Activated naive CD8-positive, alpha-beta T cell treated with anti-CD3 and anti-CD28 coated beads, Interleukin-2, amount 50 U/mL, for 24 hours (primary cell): Measurements from ENCODE around the gene ARHGAP26.

Experiments used
- ATAC-seq: fragments of 150-1000 bp; cut with Tn5 transposase; one replicate; pipeline ENCODE4 v1.10.0; 2021
- DNase-seq: peaks from one replicate; pipeline ENCODE4 v3.0.0; 2021
- H3K27ac Mint-ChIP-seq: one replicate; pipeline ENCODE4 v1.8.0; 2021; ENCODE audit warnings: mild to moderate bottlenecking, mixed read lengths
- H3K27me3 Mint-ChIP-seq: one replicate; pipeline ENCODE4 v1.8.0; 2021; ENCODE audit warnings: mixed read lengths
- H3K36me3 Mint-ChIP-seq: one replicate; pipeline ENCODE4 v1.8.0; 2021; ENCODE audit warnings: low read depth, mixed read lengths
- H3K4me1 Mint-ChIP-seq: one replicate; pipeline ENCODE4 v1.8.0; 2021; ENCODE audit warnings: mixed read lengths
- H3K4me3 Mint-ChIP-seq: one replicate; pipeline ENCODE4 v1.8.0; 2021; ENCODE audit warnings: mild to moderate bottlenecking, moderate library complexity, mixed read lengths
- H3K9me3 Mint-ChIP-seq: one replicate; pipeline ENCODE4 v1.8.0; 2021; ENCODE audit warnings: mixed read lengths

Gene ARHGAP26

DNA sequence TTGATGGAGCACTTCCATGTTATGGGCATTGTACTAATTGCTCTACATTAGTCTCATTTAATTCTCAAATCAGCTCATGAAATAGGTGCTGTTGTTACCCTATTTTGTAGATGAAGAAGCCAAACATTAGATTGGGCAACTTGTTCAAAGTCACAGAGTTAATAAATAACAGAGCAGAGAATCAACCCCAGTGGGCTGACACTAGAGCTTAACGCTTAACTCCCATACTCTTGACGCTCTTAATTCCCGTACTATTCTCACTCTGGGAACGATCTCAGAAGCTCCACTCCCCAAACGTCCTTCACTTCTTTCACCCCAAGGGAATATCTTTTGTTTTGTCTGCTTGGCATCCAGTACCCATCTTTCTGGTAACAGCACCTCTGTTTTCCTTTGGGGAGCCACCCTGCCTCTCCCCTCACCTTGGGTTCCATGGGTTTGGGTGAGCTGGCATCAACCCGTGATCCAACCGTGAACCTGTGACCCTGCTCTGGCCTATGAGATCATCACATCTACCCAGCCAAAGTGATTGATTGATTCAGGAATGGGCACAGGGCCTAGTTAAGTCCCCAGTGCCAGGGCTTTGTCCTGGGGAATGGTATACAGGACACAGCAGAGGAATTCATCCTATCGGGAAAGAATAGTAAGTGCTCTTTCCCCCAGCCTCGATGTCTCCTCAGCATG, 464.1 kb downstream of the ARHGAP26 start:
- no peak for ATAC-seq
- Mint-ChIP-seq H3K4me3 (no peak overlapping the region), H3K36me3 (no peaks in the 10 kb centered on the region), H3K4me1 (peaks cover 22% of the 10 kb centered on the region), H3K27ac (no peak overlapping the region), H3K27me3 (no peaks in the 10 kb centered on the region), H3K9me3 (no peaks in the 10 kb centered on the region)
- DNase-seq: no peak

DNA sequence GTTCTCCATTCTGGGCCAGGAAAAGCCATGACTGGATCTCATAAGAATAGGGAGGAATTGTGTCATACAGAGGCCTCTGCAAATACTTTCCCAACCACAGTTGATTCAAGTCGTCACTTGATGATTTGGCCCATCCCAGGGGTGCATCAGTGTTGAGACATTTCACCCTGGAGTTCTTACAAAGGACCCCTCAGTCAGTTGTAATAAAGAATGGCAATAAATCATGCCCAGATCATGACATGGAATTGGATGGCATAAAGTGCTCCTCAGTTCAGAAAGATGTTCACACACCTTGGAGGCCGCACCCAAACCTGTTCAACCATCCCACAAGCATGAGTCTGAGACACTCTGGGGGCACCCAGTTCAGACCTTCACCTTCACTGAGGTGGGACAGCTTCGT, 465.2 kb downstream of the ARHGAP26 start:
- DNase-seq: no peak
- H3K36me3 Mint-ChIP-seq: no peaks in the 10 kb centered on the region

DNA sequence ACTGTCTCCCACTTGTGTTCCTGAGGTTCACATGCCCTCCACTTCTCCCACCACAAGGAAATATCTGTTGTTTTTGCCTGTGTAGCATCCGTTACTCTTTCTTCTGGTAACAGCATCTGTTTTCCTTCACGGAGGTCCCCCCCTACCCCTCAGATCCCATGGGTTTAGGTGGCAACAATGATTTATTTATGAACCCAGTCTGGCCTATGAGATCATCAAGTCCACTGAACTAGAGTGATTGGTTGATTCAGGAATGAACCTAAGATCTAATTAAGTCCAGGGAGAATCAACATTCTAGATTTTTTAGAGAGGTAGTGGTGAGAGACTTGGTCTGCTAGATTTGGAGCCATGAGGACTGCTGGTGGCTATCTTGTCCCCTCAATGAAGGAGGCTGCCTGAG, 466.5 kb downstream of the ARHGAP26 start:
- no peak overlapping the region for H3K4me3 Mint-ChIP-seq
- DNase-seq: no peak
- H3K36me3 Mint-ChIP-seq: no peaks in the 10 kb centered on the region
- no peak for ATAC-seq
- peaks cover 3% of the 10 kb centered on the region for H3K4me1 Mint-ChIP-seq
- no peaks in the 10 kb centered on the region for H3K9me3 Mint-ChIP-seq
- no peak overlapping the region for H3K27ac Mint-ChIP-seq
- H3K27me3 Mint-ChIP-seq: no peaks in the 10 kb centered on the region

More for the DNA sequence above, 465.2 kb downstream of the ARHGAP26 start:
- no peaks in the 10 kb centered on the region for H3K9me3 Mint-ChIP-seq
- peaks cover 11% of the 10 kb centered on the region for H3K4me1 Mint-ChIP-seq
- no peak overlapping the region for H3K27ac Mint-ChIP-seq
- H3K4me3 Mint-ChIP-seq: no peak overlapping the region
- H3K27me3 Mint-ChIP-seq: no peaks in the 10 kb centered on the region
- ATAC-seq: no peak

DNA sequence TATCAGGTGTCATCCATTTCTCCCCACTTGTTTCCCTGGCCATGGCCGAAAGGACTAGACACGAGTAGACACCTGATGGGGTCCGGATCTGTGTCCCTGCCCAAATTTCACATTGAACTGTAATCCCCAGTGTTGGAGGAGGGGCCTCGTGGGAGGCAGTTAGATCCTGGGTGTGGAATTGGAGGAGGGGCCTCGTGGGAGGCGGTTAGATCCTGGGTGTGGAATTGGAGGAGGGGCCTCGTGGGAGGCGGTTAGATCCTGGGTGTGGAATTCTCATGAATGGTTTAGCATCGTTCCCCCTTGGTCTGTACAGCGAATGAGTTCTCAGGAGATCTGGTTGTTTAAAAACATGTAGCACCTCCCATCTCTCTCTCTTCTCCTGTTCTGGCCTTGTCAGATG, 467.5 kb downstream of the ARHGAP26 start:
- no peak overlapping the region for H3K27ac Mint-ChIP-seq
- ATAC-seq (no peak), DNase-seq (no peak)
- H3K9me3 Mint-ChIP-seq: no peaks in the 10 kb centered on the region
- H3K4me3 Mint-ChIP-seq: no peak overlapping the region
- no peaks in the 10 kb centered on the region for H3K27me3 Mint-ChIP-seq
- H3K36me3 Mint-ChIP-seq: no peaks in the 10 kb centered on the region
- H3K4me1 Mint-ChIP-seq: no peaks in the 10 kb centered on the region

DNA sequence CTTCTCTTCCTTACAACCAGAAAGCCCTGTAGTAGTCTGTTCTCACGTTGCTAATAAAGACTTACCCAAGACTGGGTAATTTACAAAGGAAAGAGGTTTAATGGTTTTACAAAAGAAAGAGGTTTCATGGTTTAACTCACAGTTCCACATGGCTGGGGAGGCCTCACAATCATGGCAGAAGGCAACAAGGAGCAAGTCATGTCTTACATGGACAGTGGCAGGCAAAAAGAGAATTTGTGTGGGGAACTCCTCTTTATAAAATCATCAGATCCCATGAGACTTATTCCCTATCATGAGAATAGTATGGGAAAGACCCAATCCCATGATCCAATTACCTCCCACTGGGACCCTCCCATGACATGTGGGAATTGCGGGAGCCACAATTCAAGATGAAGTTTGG, 468.4 kb downstream of the ARHGAP26 start:
- Mint-ChIP-seq H3K4me3 (no peak overlapping the region), H3K36me3 (no peaks in the 10 kb centered on the region), H3K27ac (no peak overlapping the region), H3K4me1 (no peaks in the 10 kb centered on the region), H3K9me3 (no peaks in the 10 kb centered on the region), H3K27me3 (no peaks in the 10 kb centered on the region)
- DNase-seq: no peak
- ATAC-seq: no peak

DNA sequence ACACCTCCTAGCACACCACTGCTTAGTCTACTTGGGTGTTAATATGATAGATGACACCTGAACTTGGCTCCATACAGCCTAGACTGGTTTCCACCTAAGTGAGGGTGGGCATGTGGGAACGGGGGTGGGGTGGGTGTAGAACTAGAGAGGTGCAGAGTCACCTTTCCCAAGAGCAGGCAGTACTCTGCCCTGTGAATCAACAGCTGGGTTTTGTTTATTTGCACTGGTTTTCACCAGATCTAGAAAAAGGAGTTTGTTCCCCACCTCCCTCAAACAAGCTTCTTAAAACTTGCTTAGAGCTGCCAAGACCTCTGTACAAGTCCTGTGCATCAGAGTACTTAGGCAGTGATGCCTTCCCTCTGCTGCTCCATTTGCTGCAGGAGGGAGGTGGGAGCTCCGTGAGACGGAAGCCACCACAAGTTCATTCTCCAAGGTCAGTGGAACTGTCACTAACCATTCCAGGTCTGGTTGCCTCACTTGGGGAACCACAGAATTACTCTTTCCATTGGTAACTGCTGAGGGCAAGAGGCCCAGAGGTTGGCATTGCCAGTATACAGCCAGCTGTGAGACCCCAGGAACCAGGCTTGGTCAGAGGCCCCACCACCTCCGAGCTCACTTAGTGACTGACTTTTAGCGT, 469.8 kb downstream of the ARHGAP26 start:
- Mint-ChIP-seq H3K4me3 (no peak overlapping the region), H3K4me1 (no peaks in the 10 kb centered on the region)

DNA sequence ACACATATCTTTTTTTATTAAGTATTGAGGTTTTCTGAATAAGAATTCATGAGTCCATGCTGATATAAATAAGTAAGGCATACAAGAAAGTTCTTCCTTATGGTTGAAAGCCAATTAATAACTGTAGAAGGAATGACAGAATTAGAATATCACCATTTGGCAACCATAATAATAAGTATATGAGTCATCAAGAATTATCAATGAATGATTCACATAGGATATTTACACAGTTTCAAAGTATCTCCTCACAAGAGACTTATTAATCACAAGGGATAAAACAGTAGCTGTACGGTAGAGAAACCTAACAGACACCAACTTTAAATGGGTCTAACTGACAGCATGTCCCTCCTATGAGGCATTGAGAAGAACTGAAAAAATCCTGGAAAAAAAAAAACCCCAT, 471.7 kb downstream of the ARHGAP26 start:
- Mint-ChIP-seq H3K36me3 (no peaks in the 10 kb centered on the region), H3K4me3 (no peak overlapping the region), H3K27ac (no peak overlapping the region), H3K27me3 (no peaks in the 10 kb centered on the region), H3K4me1 (peaks cover 2% of the 10 kb centered on the region), H3K9me3 (no peaks in the 10 kb centered on the region)
- ATAC-seq (no peak), DNase-seq (no peak)

More for the DNA sequence above, 469.8 kb downstream of the ARHGAP26 start:
- ATAC-seq: no peak
- Mint-ChIP-seq H3K27ac (no peak overlapping the region), H3K9me3 (no peaks in the 10 kb centered on the region), H3K36me3 (no peaks in the 10 kb centered on the region), H3K27me3 (no peaks in the 10 kb centered on the region)
- DNase-seq: no peak

DNA sequence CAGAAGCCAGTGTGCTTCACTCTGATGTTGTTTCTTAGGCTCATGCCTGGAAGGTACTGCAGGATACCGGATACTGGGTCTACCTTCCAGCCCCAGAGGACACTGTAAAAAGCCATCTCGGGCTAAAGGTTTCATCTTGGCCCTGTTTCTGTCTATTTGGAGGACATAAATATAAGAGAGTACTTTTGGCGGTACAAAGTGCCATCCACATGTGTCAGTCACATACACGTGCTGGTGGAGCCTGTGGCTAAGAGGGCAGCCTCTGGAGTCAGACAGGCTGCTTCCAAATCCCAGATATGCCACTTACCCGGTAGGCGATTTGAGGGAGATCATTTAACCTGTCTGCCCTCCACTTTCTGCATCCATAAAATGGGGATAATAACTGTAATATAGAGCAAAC, 472.9 kb downstream of the ARHGAP26 start:
- Mint-ChIP-seq H3K4me3 (no peak overlapping the region), H3K36me3 (no peaks in the 10 kb centered on the region), H3K9me3 (peaks cover 6% of the 10 kb centered on the region), H3K27me3 (no peaks in the 10 kb centered on the region), H3K27ac (no peak overlapping the region), H3K4me1 (peaks cover 2% of the 10 kb centered on the region)
- ATAC-seq (no peak), DNase-seq (no peak)

DNA sequence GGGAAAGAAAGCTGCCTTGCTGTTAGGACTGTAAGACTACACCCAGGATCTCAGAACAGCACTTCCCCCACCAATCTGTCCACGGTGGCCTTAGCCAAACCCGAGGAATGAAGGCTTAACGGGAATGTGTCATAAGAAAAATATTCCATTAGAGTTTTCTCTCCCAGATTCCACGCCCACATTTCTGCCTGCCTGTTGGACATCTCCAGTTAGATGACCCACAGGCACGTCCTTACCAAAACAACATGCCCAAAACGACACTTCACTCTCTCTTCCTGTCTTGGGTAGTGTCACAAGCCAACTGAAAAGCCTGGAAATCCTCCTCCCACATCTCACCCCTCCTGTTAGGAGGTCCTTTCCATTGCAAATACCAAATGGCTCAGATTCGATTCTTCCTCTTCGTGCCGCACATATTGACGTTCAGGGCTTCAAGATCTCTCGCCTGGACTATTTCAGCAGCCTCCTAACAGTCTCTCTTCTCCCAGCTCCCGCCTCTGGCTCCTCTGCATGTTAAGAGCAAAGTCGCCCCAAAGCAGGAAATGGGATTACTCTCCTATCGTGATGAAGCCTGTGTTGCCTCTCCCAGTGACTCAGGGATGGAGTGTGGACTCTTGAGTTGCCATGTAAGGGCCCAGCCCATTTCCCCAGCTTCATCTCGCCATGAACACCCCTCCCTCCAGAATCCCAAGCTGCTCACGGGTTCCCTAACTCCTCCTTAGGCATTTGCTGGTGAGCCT, 474.0 kb downstream of the ARHGAP26 start:
- H3K4me1 Mint-ChIP-seq: peaks cover 2% of the 10 kb centered on the region
- ATAC-seq (no peak), DNase-seq (no peak)
- no peak overlapping the region for H3K27ac Mint-ChIP-seq
- no peaks in the 10 kb centered on the region for H3K27me3 Mint-ChIP-seq
- H3K36me3 Mint-ChIP-seq: no peaks in the 10 kb centered on the region
- H3K9me3 Mint-ChIP-seq: peaks cover 6% of the 10 kb centered on the region
- H3K4me3 Mint-ChIP-seq: no peak overlapping the region

DNA sequence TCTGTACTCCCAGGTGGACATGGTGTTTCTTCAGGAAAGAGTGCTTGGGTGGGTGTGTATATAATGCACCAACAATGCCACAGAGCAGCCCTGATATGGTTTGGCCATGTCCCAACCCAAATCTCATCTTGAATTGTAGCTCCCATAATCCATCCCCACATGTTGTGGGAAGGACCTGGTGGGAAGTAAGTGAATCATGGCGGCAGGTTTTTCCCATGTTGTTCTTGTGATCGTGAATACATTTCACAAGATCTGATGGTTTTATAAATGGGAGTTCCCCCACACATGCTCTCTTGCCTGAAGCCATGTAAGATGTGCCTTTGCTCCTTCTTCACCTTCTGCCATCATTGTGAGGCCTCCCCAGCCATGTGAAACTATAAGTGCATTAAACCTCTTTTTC, 474.8 kb downstream of the ARHGAP26 start:
- DNase-seq (no peak), ATAC-seq (no peak)
- H3K9me3 Mint-ChIP-seq: peaks cover 6% of the 10 kb centered on the region
- H3K4me1 Mint-ChIP-seq: peaks cover 2% of the 10 kb centered on the region
- H3K27ac Mint-ChIP-seq: no peak overlapping the region
- no peak overlapping the region for H3K4me3 Mint-ChIP-seq
- H3K27me3 Mint-ChIP-seq: no peaks in the 10 kb centered on the region
- no peaks in the 10 kb centered on the region for H3K36me3 Mint-ChIP-seq

DNA sequence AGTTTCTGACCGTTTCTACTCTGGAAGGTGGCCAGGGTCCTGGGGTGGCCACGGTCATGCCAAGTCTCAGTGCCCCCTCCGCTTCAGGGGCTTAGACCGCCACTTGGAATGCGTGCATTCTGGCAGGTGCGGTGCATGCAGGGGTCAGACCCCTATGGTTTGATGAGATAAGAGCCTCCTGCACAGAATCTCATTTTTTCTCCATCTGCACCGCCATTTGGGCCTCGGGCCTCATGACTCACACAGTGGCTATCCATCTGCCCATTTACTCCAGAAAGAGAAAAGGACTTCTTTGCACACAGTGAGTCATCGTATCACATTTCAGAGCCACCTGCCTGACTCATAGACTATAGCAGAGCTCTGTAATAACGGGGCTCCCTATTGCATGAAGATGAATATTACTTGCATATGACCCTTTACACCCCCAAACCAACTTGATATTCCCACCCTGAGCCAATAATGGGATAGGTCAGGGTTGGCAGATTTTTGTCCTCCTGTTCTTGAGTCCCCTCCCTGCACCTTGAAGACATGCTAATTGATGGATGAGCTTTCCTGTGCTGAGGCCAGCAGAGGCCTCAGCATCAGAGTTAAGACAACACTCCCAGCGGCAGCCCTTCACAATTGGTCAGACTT, 475.9 kb downstream of the ARHGAP26 start:
- H3K9me3 Mint-ChIP-seq: peaks cover 6% of the 10 kb centered on the region
- peaks cover 2% of the 10 kb centered on the region for H3K4me1 Mint-ChIP-seq
- no peak overlapping the region for H3K27ac Mint-ChIP-seq
- DNase-seq (no peak), ATAC-seq (no peak)
- H3K4me3 Mint-ChIP-seq: no peak overlapping the region
- no peaks in the 10 kb centered on the region for H3K27me3 Mint-ChIP-seq
- H3K36me3 Mint-ChIP-seq: no peaks in the 10 kb centered on the region

DNA sequence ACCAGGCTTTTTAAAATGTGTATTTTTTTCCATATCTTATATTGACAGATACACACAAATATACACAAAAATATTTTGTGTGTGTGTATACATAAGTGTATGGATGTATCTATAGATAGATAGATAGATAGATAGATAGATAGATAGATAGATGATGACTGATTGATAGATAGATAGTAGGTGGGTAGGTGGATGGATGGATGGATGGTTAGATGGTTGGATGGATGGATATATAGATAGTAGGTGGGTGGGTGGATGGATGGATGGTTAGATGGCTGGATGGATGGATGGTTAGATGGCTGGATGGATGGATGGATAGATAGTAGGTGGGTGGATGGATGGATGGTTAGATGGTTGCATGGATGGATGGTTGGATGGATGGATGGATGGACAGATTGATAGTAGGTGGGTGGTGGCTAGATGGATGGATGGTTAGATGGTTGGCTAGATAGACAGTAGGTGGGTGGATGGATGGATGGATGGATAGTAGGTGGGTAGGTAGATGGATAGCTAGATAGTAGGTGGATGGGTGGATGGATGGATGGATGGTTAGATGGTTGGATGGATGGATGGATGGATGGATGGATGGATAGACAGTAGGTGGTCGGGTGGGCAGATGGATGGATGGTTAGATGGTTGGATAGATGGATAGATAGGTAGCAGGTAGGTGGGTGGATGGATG, 477.1 kb downstream of the ARHGAP26 start:
- peaks cover 6% of the 10 kb centered on the region for H3K9me3 Mint-ChIP-seq
- H3K27ac Mint-ChIP-seq: no peak overlapping the region

DNA sequence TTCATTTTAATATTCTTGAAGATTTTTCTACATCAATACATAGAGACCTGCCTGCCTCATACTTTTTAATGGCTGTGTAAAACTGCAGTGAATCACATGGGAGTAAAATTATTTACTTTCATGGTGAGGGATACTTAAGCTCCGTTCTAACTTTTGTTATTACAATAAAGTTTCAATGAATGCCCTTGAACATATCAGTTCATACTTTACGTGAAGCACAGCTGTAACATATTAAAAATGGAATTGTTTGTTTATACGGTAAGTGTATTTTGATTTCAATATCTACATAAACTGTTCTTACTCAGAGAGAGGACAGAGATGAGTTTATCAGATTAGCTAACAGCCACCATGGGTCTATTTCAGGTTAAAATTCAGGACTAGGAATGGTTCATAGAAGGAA, 478.2 kb downstream of the ARHGAP26 start:
- Mint-ChIP-seq H3K4me3 (no peak overlapping the region), H3K9me3 (peaks cover 6% of the 10 kb centered on the region), H3K36me3 (no peaks in the 10 kb centered on the region), H3K4me1 (peaks cover 4% of the 10 kb centered on the region), H3K27me3 (no peaks in the 10 kb centered on the region), H3K27ac (no peak overlapping the region)
- ATAC-seq (no peak), DNase-seq (no peak)

More for the DNA sequence above, 477.1 kb downstream of the ARHGAP26 start:
- H3K4me3 Mint-ChIP-seq: no peak overlapping the region
- no peak for ATAC-seq
- H3K36me3 Mint-ChIP-seq: no peaks in the 10 kb centered on the region
- no peak for DNase-seq
- no peaks in the 10 kb centered on the region for H3K27me3 Mint-ChIP-seq
- H3K4me1 Mint-ChIP-seq: peaks cover 3% of the 10 kb centered on the region

DNA sequence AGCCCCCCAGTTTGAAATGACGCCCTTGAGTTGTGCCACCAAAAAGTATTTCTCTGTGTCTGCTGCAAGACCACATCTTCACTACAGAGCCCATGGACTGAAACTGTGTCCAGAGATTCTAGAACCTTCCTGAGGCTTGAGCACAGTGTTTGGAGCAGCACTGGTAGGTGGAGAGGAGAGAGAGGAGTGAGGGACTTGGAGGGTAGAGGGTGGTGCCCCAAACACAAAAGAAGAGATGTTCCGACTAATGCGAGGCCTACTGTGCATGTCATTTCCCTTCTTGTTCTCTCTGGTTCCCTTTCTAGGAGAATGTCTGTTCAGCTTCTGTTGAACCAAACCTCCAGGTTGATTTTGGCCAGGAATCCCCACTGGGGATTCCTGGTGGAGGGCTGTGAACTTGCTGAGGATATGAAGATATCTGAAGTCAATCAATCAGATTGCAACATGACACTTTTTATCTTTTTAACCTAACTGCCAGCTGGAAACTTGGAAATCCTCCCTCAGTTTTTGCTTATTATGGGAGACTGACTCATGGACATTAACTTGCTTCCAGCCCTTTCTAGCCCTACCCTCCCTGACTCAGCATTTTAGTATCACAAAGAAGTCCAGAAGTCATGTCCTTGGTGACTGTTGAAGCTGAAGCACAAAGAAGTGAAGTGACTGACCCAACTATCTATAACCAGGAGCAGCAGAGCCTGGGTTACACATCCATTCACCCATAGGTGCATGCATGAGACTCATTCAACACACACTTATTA, 478.8 kb downstream of the ARHGAP26 start:
- no peaks in the 10 kb centered on the region for H3K36me3 Mint-ChIP-seq
- no peak for ATAC-seq
- no peak for DNase-seq
- H3K27me3 Mint-ChIP-seq: no peaks in the 10 kb centered on the region
- peaks cover 4% of the 10 kb centered on the region for H3K4me1 Mint-ChIP-seq
- peaks cover 6% of the 10 kb centered on the region for H3K9me3 Mint-ChIP-seq
- no peak overlapping the region for H3K4me3 Mint-ChIP-seq
- H3K27ac Mint-ChIP-seq: no peak overlapping the region
